ENCODE data around the gene IGSF9B. TPM values are rescaled to one million over a fixed set of nuclear protein-coding genes. Genes with fewer than 3 reads are reported as not detected.

The IGSF9B gene
- total RNA-seq, 1 experiment from 2014 or later: 10.1 TPM

DNA sequence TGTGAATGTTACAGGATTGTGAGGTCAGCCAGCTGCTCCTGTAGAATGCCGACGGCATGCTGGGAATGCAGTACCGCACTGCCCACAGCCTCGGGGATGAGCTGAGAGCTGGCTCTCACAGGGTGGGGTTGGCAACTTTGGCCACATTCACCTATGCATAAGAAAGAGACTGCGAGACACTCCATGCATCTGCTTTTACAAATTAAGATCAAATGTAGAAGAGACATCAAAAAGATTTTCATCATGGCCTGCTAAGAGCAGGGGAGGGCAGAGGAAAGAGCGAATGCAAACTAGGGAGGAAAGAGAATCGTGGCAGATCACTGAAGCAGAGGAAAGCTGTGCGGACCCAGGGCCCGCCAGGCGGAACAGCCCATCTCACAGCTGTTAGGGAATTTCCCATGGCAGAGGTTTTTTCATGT lies 61.7 kb downstream of the IGSF9B start:
- H3K27ac ChIP-seq (ENCODE audit: low read depth, low read length, poor library complexity, severe bottlenecking): no peak overlapping the region
- intact Hi-C loops (cut with micrococcal nuclease; ENCODE audit: unreplicated experiment): no loop called here
- DNase-seq (ENCODE audit: low spot score): no peak
- H3K4me3 ChIP-seq (ENCODE audit: low read depth, low read length, poor library complexity, severe bottlenecking): no peak overlapping the region
- H3K9me3 ChIP-seq (ENCODE audit: low read depth, low read length, poor library complexity, severe bottlenecking): no peaks in the 10 kb centered on the region
- H3K27me3 ChIP-seq (replicated peaks; ENCODE audit: insufficient read depth, low read depth, low read length, poor library complexity): no peaks in the 10 kb centered on the region
- POLR2A ChIA-PET (ENCODE audit: low non-redundant PET): no interaction called here
- no TSS peak for BruUV-seq (replicated peaks)
- CTCF ChIA-PET: no interaction called here
- H3K4me1 ChIP-seq (ENCODE audit: insufficient read depth, low read length, poor library complexity, severe bottlenecking): no peaks in the 10 kb centered on the region
- no peaks in the 10 kb centered on the region for H3K36me3 ChIP-seq (ENCODE audit: insufficient read depth, low read length, poor library complexity, severe bottlenecking)
- TF ChIP-seq EZH2 (IDR thresholded peaks at IDR 0.05; ENCODE audit: borderline replicate concordance, low read depth, low read length, poor library complexity, severe bottlenecking): no peak
- TF ChIP-seq, protein P1, sequence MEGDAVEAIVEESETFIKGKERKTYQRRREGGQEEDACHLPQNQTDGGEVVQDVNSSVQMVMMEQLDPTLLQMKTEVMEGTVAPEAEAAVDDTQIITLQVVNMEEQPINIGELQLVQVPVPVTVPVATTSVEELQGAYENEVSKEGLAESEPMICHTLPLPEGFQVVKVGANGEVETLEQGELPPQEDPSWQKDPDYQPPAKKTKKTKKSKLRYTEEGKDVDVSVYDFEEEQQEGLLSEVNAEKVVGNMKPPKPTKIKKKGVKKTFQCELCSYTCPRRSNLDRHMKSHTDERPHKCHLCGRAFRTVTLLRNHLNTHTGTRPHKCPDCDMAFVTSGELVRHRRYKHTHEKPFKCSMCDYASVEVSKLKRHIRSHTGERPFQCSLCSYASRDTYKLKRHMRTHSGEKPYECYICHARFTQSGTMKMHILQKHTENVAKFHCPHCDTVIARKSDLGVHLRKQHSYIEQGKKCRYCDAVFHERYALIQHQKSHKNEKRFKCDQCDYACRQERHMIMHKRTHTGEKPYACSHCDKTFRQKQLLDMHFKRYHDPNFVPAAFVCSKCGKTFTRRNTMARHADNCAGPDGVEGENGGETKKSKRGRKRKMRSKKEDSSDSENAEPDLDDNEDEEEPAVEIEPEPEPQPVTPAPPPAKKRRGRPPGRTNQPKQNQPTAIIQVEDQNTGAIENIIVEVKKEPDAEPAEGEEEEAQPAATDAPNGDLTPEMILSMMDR (conservative IDR thresholded peaks at IDR 0.05; ENCODE audit: low read depth, low read length): no peak

DNA sequence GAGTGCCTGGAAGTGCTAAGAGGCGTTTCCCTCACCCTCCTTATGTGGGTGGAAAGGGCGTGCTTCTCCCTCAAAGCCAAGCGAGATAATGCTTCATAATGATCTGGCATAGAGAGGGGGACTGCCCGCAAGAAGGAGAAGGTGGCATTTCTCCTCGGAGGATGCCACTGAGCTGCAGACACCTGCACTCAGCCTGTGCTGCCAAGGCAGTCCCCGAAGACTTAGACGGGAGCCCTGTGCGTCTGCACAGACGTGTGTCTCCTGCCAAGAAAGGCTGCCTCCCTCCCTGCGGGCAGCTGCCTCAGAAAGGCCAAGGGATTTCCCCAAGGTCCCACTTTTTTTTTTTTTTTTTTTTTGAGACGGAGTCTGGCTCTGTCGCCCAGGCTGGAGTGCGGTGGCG lies 63.4 kb downstream of the IGSF9B start:
- POLR2A ChIA-PET (ENCODE audit: low non-redundant PET): no interaction called here
- Histone ChIP-seq H3K36me3 (ENCODE audit: insufficient read depth, low read length, poor library complexity, severe bottlenecking) (no peaks in the 10 kb centered on the region), H3K4me3 (ENCODE audit: low read depth, low read length, poor library complexity, severe bottlenecking) (no peak overlapping the region), H3K27ac (ENCODE audit: low read depth, low read length, poor library complexity, severe bottlenecking) (no peak overlapping the region), H3K4me1 (ENCODE audit: insufficient read depth, low read length, poor library complexity, severe bottlenecking) (no peaks in the 10 kb centered on the region), H3K9me3 (ENCODE audit: low read depth, low read length, poor library complexity, severe bottlenecking) (no peaks in the 10 kb centered on the region), H3K27me3 (replicated peaks; ENCODE audit: insufficient read depth, low read depth, low read length, poor library complexity) (peaks cover under 1% of the 10 kb centered on the region)
- CTCF ChIA-PET: interaction anchor here (0.7 kb wide), 1 partner anchor 46 kb away, joined by 5 read pairs; no protein-coding TSS in a partner anchor
- TF ChIP-seq, protein P1 (conservative IDR thresholded peaks at IDR 0.05; ENCODE audit: low read depth, low read length): no peak
- TF ChIP-seq EZH2 (IDR thresholded peaks at IDR 0.05; ENCODE audit: borderline replicate concordance, low read depth, low read length, poor library complexity, severe bottlenecking): no peak
- intact Hi-C loops (cut with micrococcal nuclease; ENCODE audit: unreplicated experiment): no loop called here
- no peak for DNase-seq (ENCODE audit: low spot score)
- BruUV-seq (replicated peaks): no TSS peak

DNA sequence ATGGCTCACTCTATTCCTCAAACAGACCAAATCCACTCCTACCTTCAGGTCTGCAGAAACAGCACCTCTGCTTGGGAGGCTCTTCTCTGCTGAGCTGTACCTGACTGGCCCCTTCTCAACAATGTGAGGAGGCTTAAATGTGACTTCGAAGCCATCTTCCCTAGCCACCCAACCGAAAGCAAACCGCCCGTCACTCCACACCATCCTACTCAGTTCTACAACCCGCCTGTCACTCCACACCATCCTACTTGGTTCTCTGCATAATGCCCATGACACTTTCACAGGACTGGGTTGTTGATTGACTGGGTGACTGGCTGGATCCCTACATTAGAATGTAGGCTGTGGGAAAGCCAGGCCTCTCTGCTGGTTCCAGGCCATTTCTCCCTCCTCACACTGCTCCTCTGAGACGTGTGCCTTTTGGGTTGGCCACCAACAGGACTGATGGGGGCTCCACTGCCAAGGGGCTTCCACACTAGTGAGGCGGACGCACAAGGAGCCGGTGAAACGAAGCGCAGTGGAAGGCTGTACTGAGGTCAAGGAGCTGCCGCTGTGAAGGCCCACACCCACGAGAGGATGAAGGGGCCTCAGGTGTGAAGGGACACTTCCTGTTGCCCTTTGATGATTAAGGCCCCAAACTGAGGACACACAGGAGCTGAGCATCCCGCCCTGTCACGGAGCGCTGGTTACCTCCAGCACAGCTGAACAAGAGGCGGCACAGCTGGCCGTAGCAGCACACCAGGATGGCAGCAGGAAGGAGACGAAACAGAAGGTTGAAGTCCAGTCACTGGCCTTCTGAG lies 64.0 kb downstream of the IGSF9B start:
- CTCF ChIA-PET: interaction anchor here (0.7 kb wide), 1 partner anchor 46 kb away, joined by 5 read pairs; no protein-coding TSS in a partner anchor

More for the DNA sequence above, 64.0 kb downstream of the IGSF9B start:
- peaks cover 5% of the 10 kb centered on the region for H3K27me3 ChIP-seq (replicated peaks; ENCODE audit: insufficient read depth, low read depth, low read length, poor library complexity)
- no peaks in the 10 kb centered on the region for H3K9me3 ChIP-seq (ENCODE audit: low read depth, low read length, poor library complexity, severe bottlenecking)
- BruUV-seq (replicated peaks): no TSS peak
- POLR2A ChIA-PET (ENCODE audit: low non-redundant PET): no interaction called here
- intact Hi-C loops (cut with micrococcal nuclease; ENCODE audit: unreplicated experiment): no loop called here
- H3K36me3 ChIP-seq (ENCODE audit: insufficient read depth, low read length, poor library complexity, severe bottlenecking): no peaks in the 10 kb centered on the region
- no peak for DNase-seq (ENCODE audit: low spot score)
- no peak overlapping the region for H3K4me3 ChIP-seq (ENCODE audit: low read depth, low read length, poor library complexity, severe bottlenecking)
- TF ChIP-seq EZH2 (IDR thresholded peaks at IDR 0.05; ENCODE audit: borderline replicate concordance, low read depth, low read length, poor library complexity, severe bottlenecking): no peak
- TF ChIP-seq, protein P1 (conservative IDR thresholded peaks at IDR 0.05; ENCODE audit: low read depth, low read length): no peak
- H3K4me1 ChIP-seq (ENCODE audit: insufficient read depth, low read length, poor library complexity, severe bottlenecking): no peaks in the 10 kb centered on the region
- H3K27ac ChIP-seq (ENCODE audit: low read depth, low read length, poor library complexity, severe bottlenecking): no peak overlapping the region
